ENCODE measurements around the gene NT5C1B.

NT5C1B gene

GRCh38 chr2:18598848-18599484 lies 9.6 kb upstream of the NT5C1B start:
- no peak for DNase-seq

- no peak for DNase-seq
These were observed 8.2 kb upstream of the NT5C1B start for GRCh38 chr2:18597618-18598017.

DNA sequence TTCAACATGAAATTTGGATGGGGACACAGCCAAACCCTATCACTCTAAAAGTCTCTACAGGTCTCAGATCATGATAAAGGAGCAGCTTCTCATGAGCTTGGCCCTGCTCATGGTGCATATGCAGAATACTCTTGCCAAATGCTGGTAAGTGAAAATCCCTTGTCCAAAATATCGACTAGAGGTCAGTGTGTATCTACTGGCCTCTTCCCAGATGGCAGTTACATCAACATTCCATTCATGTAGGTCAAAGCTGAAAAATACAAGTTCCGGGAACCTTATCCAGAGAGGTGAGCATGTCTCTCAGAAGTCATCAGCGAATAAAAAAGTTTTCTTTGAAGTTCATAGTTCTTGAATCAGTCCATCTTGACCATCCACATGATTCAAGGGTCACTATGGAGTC lies 7.6 kb upstream of the NT5C1B start:
- no peak for DNase-seq

- no peak for DNase-seq
These were observed 4.1 kb upstream of the NT5C1B start for GRCh38 chr2:18593496-18593895.

DNA sequence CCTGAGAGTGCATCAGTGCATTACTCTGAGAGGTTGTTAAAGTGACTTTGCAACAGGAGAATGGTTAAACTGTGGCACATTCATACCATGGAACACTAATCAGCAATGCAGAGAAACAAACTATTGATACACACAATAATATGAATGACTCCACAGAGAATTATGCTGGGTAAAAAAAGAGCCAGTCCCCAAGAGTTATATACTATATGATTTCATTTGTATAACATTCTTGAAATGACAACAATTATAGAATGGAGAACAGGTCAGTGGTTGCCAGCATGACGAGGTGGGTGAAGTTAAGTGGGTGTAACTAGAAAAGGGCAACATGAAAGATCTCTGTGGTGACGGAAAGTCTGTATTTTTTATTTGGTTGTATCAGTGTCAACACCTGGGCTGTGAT lies 3.0 kb upstream of the NT5C1B start:
- DNase-seq = no peak

- no peak for DNase-seq
These were observed 567 bp downstream of the NT5C1B start for GRCh38 chr2:18588802-18589201.

DNA sequence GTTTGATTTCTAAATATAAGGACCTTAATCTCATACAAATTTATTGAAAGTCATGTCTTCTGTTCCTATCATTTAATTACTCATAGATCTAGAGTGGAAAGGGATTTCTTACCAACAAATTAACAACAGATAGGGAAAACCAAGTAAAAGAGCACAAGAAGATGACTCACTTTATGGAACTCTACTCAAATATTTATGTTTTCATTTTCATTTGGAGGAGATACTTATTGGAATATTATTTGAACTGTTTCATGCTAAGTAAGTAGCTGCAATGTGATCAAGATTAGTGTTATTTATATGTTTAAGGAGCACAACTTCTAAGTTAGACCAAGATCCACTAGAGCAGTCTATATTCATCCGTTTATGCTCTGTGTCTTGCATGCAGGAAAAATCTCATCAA lies 1.3 kb downstream of the NT5C1B start:
- no peak for DNase-seq

GRCh38 chr2:18585526-18585925 lies 3.8 kb downstream of the NT5C1B start:
- DNase-seq = no peak

- DNase-seq = no peak
These were observed 4.8 kb downstream of the NT5C1B start for GRCh38 chr2:18584608-18584954.

DNA sequence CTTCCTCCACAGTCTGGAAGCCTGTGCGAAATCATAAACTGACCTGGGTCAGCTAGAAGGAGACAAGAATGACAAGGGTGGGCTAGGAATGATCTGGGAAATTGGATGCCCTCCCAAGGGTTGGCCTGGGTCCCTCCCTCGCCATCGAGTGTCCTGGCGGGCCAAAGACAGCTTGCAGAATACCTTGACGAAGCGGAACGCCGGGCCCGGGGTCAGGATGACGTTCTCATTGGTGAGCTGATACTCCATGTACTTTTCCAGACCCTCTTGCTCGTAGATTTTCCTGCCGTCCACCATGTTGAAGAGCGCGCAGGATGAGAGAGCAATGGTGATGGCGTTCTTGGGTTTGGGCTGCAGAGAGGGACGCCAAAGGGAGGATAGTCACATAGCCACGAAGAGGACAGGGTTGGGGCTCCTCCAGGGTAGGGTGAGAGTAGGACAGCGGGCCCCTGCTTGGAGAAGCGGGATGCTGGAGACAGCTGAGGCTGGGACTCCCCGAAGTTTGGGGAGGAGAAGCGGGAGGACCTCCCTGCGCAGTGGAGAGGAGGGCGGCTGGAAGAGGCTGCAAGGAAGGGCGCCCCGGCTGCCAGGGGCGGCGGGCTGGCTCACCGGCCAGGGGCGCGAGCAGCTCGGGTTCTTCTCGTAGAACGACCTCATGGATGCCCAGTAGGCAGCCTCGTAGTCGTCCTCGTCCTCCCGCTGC lies 5.3 kb downstream of the NT5C1B start:
- no peak for DNase-seq

DNA sequence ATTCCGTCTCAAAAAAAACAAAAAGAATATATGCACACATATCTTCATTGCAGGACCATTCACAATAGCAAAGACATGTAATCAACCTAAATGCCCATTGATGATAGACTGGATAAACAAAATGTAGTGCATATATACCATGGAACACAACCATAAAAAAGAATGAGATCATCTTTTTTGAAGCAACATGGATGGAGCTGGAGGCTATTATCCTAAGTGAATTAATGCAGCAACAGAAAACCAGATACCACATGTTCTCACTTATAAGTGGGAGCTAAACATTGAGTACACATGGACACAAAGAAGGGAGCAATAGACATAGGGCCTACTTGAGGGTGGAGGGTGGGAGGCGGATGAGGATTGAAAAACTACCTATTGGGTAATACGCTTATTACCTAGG lies 8.8 kb downstream of the NT5C1B start:
- DNase-seq = no peak

- DNase-seq = no peak
These were observed 11.3 kb downstream of the NT5C1B start for GRCh38 chr2:18578033-18578432.

DNA sequence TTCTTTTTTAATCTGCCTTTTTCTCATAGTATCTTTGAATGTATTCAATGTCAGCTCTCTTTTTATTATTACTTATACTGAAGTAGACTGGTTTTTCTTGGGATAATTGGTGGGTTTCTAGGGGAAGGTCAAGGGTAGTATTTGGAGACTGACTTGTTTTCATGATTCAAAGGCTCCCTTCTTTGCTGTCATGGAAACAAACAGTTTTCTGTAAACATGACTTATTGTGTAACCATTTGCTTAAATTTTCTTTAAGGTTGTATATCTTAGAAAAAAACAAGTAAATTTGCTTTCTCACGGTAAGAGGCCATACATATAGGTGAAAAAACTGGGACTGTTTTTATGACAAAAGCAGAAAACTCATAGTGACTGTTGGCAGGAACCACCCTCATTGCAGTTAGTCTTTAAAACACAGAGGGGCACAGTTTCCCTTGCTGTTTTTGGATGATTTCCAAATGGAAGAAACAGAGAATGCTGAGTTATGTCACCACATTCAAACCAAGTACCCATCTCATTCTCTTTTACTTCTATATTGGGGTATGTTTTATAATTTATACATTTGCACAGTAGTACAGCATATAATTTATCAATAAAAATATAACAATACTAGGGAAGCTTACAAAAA lies 23.1 kb downstream of the NT5C1B start:
- no peak for DNase-seq

DNA sequence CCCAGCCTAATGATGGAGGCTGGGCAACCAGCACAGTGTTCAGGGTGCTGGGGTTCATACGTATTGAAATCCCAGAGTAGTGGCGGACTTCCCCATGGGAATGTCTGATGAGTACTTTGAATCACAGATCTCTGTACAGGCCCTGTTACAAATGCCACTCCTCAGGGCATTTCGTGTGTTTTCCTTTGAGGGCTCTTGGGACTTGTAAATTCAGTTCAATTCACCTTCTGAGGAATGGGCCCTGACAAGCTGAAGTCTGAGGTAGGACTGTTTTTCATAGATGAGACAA lies 28.6 kb downstream of the NT5C1B start:
- DNase-seq = no peak

DNA sequence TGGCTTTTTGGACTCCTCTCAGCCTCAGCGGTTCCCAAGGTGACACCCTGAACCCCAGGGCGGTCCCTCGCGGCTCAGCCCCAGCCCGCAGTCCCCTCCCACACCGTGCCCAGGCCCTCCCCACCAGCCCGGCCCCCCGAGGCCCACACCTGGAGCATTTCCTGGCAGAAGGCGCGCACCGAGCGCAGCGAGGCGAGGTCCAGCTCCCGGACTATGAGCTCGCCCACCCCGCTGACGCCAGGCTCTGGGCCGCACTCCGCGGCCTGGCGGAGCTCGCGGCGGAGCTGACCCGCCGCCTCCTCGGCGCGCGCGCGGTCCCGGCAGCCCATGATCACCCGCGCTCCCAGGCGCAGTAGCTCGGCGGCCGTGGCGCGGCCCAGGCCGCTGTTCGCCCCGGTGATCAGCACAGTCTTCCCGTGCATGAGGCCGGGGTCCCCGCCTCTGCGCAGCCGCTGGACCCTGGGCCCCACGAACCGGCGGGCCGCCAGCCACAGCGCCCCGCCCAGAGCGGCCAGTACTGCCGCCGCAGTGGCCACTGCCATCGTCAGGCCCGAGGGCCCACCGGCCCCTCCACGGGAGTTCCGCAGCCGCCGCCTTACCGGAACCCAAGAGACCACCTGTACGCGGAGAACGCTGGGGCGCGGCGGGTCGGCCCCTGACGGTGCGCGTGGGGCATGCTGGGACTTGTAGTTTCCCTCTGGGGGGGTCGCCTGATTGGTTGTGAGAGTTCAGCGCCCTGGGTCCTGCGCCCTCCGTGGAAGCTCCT lies 29.2 kb downstream of the NT5C1B start, which contains the start of gene RDH14:
TSS of gene RDH14 (minus strand) at position 623 of the 766 bp plus-strand sequence. CDS start at position 542, 81 bp downstream.
- DNase-seq = peak; percentile 86 to 89 (median 86)

- no peak for DNase-seq
These were observed 29.8 kb downstream of the NT5C1B start for GRCh38 chr2:18559531-18560030.

GRCh38 chr2:18558458-18558857 lies 30.9 kb downstream of the NT5C1B start:
- DNase-seq = no peak

GRCh38 chr2:18557121-18557520 lies 32.2 kb downstream of the NT5C1B start:
- DNase-seq = no peak

GRCh38 chr2:18552351-18553077 lies 36.9 kb downstream of the NT5C1B start:
- DNase-seq = no peak

DNA sequence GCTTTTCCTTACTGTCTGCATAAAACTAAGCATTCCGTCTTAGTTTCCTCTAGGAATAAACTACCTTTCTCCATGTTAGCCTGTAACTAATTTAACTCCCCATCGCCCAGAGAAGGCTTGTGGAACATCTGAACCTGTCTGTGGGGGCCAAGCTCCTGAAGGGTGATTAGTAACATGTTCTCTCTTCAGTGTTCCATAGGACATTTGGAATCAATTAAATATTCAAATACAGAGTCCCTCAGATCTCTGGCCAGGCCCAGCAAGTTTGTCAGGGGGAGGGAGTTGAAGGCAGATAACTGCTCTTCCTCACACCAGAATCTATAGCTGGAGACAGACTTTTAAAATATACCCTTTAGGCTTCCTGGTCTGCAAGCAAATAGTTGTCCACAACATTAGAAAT lies 37.7 kb downstream of the NT5C1B start:
- DNase-seq = no peak

DNA sequence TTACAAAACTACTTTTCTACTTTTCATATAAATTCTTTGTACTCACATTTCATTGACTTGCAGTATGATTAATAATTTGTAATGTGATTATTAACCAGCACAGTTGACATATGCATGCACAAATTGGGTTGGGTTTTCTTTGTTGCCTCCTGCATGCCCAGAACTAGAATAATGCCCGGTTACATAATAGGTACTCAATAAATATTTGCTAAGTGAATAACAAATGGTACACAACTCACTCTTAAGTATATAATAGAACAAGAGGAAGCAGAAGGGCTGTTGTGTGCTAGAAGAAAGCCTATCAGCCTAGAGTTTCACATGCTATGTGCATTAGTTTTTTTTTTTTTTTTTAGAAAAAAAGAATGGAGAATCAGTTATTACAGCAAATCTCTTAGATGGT lies 38.2 kb downstream of the NT5C1B start:
- no peak for DNase-seq

DNA sequence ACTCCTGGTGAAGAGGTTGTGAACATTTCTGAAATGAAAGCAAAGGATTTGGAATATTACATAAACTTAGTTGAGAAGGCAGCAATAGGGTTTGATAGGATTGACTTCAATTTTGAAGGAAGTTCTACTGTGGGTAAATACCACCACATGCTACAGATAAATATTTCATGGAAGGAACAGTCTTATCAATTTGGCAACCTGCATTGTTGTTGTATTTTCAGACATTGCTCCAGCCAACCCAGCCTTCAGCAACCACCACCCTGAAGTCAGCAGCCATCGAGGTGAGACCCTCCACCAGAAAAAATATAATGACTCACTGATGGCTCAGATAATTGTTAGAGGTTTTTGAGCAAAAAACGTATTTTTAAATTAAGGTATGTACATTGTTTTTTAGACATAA lies 38.9 kb downstream of the NT5C1B start:
- DNase-seq = no peak

GRCh38 chr2:18549083-18549482 lies 40.3 kb downstream of the NT5C1B start:
- no peak for DNase-seq
